ENCODE measurements around the gene PROX1. TPM values are rescaled to one million over a fixed set of nuclear protein-coding genes. Genes with fewer than 3 reads are reported as not detected.

PROX1 gene
- total and polyA plus RNA-seq, 9 of the 15 experiments (the other 6 are each of a cell fraction or from before 2014, with no cell fraction given): 0.14 to 0.22 TPM; not detected in 7

GRCh38 chr1:214021321-214021720 is 33.5 kb downstream of the PROX1 start:
- no peaks in the 10 kb centered on the region for H3K36me3 ChIP-seq (ENCODE audit: control insufficient read depth, insufficient read depth, low read length)
- H3K27me3 ChIP-seq (ENCODE audit: control insufficient read depth in 2 of 2, insufficient read depth in 2 of 2, low read length in 2 of 2): peaks cover 9 to 14% of the 10 kb centered on the region in 2 experiments
- no peak overlapping the region for H3K4me3 ChIP-seq
- H2AFZ ChIP-seq (ENCODE audit: low read depth, low read length): no peak overlapping the region
- no TSS peak for BruUV-seq (replicated peaks)
- POLR2A ChIA-PET: interaction anchor here (0.8 kb wide), 1 partner anchor 10 kb away, joined by 3 read pairs; no protein-coding TSS in a partner anchor
- H3K4me1 ChIP-seq (replicated peaks in 1 of 2; ENCODE audit: control insufficient read depth in 2 of 2, insufficient read depth in 2 of 2, low read length in 2 of 2): no peaks in the 10 kb centered on the region
- no peak overlapping the region for H3K27ac ChIP-seq (ENCODE audit: extremely low read depth, low read depth, low read length)
- DNase-seq (ENCODE audit: extremely low read depth in 1 of 4, low spot score in 3 of 4) (no peak), FAIRE-seq (no peak), ATAC-seq (no peak)
- no peaks in the 10 kb centered on the region for H3K79me2 ChIP-seq (ENCODE audit: control insufficient read depth, insufficient read depth, low read length)
- intact Hi-C loops (cut with micrococcal nuclease) (no loop called here), in situ Hi-C loops (cut with MboI) (no loop called here)
- H3K9ac ChIP-seq (ENCODE audit: insufficient read depth in 1 of 2, low read depth in 2 of 2, low read length in 2 of 2): no peak overlapping the region
- 1% methylated on average over 3 of the region's 3 CpGs for WGBS (ENCODE audit: insufficient coverage, low coverage, missing lambda C conversion rate)
- CTCF ChIA-PET (ENCODE audit: low intra/inter-chr PET ratio): no interaction called here
- H3K9me3 ChIP-seq (replicated peaks; ENCODE audit: control insufficient read depth, insufficient read depth, low read depth, low read length): no peaks in the 10 kb centered on the region
- H3K9me1 ChIP-seq (ENCODE audit: control insufficient read depth, insufficient read depth, low read length): no peaks in the 10 kb centered on the region
- no peak overlapping the region for H3K4me2 ChIP-seq (ENCODE audit: insufficient read depth, low read length)
- no peaks in the 10 kb centered on the region for H4K20me1 ChIP-seq (replicated peaks; ENCODE audit: control insufficient read depth, insufficient read depth, low read length)
- TF ChIP-seq, protein P1, sequence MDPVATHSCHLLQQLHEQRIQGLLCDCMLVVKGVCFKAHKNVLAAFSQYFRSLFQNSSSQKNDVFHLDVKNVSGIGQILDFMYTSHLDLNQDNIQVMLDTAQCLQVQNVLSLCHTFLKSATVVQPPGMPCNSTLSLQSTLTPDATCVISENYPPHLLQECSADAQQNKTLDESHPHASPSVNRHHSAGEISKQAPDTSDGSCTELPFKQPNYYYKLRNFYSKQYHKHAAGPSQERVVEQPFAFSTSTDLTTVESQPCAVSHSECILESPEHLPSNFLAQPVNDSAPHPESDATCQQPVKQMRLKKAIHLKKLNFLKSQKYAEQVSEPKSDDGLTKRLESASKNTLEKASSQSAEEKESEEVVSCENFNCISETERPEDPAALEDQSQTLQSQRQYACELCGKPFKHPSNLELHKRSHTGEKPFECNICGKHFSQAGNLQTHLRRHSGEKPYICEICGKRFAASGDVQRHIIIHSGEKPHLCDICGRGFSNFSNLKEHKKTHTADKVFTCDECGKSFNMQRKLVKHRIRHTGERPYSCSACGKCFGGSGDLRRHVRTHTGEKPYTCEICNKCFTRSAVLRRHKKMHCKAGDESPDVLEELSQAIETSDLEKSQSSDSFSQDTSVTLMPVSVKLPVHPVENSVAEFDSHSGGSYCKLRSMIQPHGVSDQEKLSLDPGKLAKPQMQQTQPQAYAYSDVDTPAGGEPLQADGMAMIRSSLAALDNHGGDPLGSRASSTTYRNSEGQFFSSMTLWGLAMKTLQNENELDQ (CRISPR knock-in tag; IDR thresholded peaks at IDR 0.05; ENCODE audit: borderline replicate concordance): no peak
- TF ChIP-seq HNRNPK (IDR thresholded peaks at IDR 0.05; ENCODE audit: low read depth, low read length, poor library complexity, severe bottlenecking): no peak
- no peak for TF ChIP-seq ZSCAN29 (IDR thresholded peaks at IDR 0.05)
- TF ChIP-seq, protein P2, sequence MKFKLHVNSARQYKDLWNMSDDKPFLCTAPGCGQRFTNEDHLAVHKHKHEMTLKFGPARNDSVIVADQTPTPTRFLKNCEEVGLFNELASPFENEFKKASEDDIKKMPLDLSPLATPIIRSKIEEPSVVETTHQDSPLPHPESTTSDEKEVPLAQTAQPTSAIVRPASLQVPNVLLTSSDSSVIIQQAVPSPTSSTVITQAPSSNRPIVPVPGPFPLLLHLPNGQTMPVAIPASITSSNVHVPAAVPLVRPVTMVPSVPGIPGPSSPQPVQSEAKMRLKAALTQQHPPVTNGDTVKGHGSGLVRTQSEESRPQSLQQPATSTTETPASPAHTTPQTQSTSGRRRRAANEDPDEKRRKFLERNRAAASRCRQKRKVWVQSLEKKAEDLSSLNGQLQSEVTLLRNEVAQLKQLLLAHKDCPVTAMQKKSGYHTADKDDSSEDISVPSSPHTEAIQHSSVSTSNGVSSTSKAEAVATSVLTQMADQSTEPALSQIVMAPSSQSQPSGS (CRISPR knock-in tag; IDR thresholded peaks at IDR 0.05): no peak
- TF ChIP-seq, protein P3, sequence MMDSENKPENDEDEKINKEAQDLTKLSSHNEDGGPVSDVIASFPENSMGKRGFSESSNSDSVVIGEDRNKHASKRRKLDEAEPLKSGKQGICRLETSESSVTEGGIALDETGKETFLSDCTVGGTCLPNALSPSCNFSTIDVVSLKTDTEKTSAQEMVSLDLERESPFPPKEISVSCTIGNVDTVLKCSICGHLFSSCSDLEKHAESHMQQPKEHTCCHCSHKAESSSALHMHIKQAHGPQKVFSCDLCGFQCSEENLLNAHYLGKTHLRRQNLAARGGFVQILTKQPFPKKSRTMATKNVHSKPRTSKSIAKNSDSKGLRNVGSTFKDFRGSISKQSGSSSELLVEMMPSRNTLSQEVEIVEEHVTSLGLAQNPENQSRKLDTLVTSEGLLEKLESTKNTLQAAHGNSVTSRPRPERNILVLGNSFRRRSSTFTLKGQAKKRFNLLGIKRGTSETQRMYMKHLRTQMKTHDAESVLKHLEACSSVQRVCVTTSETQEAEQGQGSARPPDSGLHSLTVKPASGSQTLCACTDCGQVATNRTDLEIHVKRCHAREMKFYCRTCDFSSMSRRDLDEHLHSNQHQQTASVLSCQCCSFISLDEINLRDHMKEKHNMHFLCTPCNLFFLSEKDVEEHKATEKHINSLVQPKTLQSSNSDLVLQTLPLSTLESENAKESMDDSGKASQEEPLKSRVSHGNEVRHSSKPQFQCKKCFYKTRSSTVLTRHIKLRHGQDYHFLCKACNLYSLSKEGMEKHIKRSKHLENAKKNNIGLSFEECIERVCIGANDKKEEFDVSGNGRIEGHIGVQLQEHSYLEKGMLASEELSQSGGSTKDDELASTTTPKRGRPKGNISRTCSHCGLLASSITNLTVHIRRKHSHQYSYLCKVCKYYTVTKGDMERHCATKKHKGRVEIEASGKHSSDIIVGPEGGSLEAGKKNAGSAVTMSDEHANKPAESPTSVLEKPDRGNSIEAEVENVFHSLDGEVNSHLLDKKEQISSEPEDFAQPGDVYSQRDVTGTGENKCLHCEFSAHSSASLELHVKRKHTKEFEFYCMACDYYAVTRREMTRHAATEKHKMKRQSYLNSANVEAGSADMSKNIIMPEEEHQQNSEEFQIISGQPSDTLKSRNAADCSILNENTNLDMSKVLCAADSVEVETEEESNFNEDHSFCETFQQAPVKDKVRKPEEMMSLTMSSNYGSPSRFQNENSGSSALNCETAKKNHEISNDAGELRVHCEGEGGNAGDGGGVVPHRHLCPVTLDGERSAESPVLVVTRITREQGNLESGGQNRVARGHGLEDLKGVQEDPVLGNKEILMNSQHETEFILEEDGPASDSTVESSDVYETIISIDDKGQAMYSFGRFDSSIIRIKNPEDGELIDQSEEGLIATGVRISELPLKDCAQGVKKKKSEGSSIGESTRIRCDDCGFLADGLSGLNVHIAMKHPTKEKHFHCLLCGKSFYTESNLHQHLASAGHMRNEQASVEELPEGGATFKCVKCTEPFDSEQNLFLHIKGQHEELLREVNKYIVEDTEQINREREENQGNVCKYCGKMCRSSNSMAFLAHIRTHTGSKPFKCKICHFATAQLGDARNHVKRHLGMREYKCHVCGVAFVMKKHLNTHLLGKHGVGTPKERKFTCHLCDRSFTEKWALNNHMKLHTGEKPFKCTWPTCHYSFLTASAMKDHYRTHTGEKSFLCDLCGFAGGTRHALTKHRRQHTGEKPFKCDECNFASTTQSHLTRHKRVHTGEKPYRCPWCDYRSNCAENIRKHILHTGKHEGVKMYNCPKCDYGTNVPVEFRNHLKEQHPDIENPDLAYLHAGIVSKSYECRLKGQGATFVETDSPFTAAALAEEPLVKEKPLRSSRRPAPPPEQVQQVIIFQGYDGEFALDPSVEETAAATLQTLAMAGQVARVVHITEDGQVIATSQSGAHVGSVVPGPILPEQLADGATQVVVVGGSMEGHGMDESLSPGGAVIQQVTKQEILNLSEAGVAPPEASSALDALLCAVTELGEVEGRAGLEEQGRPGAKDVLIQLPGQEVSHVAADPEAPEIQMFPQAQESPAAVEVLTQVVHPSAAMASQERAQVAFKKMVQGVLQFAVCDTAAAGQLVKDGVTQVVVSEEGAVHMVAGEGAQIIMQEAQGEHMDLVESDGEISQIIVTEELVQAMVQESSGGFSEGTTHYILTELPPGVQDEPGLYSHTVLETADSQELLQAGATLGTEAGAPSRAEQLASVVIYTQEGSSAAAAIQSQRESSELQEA (IDR thresholded peaks at IDR 0.05; ENCODE audit: low read depth): no peak
- no peak for TF ChIP-seq HMGN3 (IDR thresholded peaks at IDR 0.05; ENCODE audit: borderline replicate concordance, extremely low read depth, insufficient read length, low read depth, low read length)
- TF ChIP-seq, protein P4, sequence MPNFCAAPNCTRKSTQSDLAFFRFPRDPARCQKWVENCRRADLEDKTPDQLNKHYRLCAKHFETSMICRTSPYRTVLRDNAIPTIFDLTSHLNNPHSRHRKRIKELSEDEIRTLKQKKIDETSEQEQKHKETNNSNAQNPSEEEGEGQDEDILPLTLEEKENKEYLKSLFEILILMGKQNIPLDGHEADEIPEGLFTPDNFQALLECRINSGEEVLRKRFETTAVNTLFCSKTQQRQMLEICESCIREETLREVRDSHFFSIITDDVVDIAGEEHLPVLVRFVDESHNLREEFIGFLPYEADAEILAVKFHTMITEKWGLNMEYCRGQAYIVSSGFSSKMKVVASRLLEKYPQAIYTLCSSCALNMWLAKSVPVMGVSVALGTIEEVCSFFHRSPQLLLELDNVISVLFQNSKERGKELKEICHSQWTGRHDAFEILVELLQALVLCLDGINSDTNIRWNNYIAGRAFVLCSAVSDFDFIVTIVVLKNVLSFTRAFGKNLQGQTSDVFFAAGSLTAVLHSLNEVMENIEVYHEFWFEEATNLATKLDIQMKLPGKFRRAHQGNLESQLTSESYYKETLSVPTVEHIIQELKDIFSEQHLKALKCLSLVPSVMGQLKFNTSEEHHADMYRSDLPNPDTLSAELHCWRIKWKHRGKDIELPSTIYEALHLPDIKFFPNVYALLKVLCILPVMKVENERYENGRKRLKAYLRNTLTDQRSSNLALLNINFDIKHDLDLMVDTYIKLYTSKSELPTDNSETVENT (CRISPR knock-in tag; IDR thresholded peaks at IDR 0.05): no peak

Data from K562 (cell line).